ENCODE data around the gene GRPR.
"Not testable (repeated sequence)": the region's sequence is repeated elsewhere in the genome, so short reads cannot be mapped to it uniquely, and the experiment has no call there.

The GRPR gene

DNA sequence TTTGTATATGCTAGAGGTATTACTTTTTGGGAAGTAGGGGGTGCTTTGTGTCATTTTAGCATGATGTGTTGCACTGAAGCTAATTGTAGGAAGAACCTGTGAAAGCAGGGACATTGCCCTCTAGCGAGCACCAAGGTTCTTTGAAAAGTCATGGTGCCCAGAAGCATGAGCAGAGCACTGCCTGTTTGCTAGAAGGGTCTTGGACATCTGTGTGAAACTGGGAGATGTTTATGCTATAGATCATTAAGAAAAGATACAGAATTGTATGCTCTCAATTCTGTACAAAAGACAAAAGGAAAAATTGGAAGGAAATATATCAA, 14.7 kb downstream of the GRPR start:
- H3K27ac ChIP-seq (ENCODE audit: low read length), result no peak overlapping the region

GRCh38 chrX:16140448-16140847, 17.1 kb downstream of the GRPR start:
- Histone ChIP-seq H3K27ac (ENCODE audit: low read length) (no peak overlapping the region), H3K9me3 (ENCODE audit: control insufficient read depth in 1 of 2, low read length in 2 of 2) (no peaks in the 10 kb centered on the region), H3K36me3 (ENCODE audit: control insufficient read depth in 1 of 2, insufficient read depth in 2 of 2, low read length in 2 of 2) (no peaks in the 10 kb centered on the region), H3K4me3 (ENCODE audit: low read depth in 1 of 2, low read length in 2 of 2) (no peak overlapping the region), H3K27me3 (ENCODE audit: low read depth, low read length) (no peaks in the 10 kb centered on the region), H3K4me1 (ENCODE audit: control insufficient read depth in 1 of 2, insufficient read depth in 2 of 2, low read length in 2 of 2) (no peaks in the 10 kb centered on the region)

More for the DNA sequence above, 14.7 kb downstream of the GRPR start:
- Histone ChIP-seq H3K9me3 (ENCODE audit: control insufficient read depth in 1 of 2, low read length in 2 of 2) (no peaks in the 10 kb centered on the region), H3K27me3 (ENCODE audit: low read depth, low read length) (no peaks in the 10 kb centered on the region), H3K36me3 (ENCODE audit: control insufficient read depth in 1 of 2, insufficient read depth in 2 of 2, low read length in 2 of 2) (no peaks in the 10 kb centered on the region), H3K4me1 (ENCODE audit: control insufficient read depth in 1 of 2, insufficient read depth in 2 of 2, low read length in 2 of 2) (no peaks in the 10 kb centered on the region), H3K4me3 (ENCODE audit: low read depth in 1 of 2, low read length in 2 of 2) (no peak overlapping the region)

DNA sequence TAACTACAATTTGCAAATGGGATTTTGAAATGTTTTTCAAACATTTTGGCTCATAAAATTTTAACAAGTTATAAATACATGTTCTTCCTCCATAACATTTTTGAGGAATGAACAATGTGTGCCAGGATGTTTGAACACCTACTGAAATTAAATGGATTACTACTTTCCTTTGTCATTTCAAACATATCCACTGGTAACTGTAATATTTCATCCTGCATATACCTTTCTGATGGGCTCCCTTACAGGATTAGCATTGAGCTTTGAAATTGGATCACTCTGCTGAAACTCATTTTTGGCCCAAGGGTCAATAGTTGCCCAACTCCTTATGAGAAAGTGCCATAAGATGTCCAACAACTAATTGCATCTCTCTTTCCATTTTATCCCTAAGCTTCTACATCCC, 17.6 kb downstream of the GRPR start:
- H3K27ac ChIP-seq (ENCODE audit: low read length), result no peak overlapping the region
- H3K4me1 ChIP-seq (ENCODE audit: control insufficient read depth in 1 of 2, insufficient read depth in 2 of 2, low read length in 2 of 2), result no peaks in the 10 kb centered on the region
- H3K4me3 ChIP-seq (ENCODE audit: low read depth in 1 of 2, low read length in 2 of 2), result no peak overlapping the region
- H3K27me3 ChIP-seq (ENCODE audit: low read depth, low read length), result no peaks in the 10 kb centered on the region
- H3K9me3 ChIP-seq (ENCODE audit: control insufficient read depth in 1 of 2, low read length in 2 of 2), result no peaks in the 10 kb centered on the region
- no peaks in the 10 kb centered on the region for H3K36me3 ChIP-seq (ENCODE audit: control insufficient read depth in 1 of 2, insufficient read depth in 2 of 2, low read length in 2 of 2)

GRCh38 chrX:16141422-16142245, 18.3 kb downstream of the GRPR start:
- H3K36me3 ChIP-seq (ENCODE audit: control insufficient read depth in 1 of 2, insufficient read depth in 2 of 2, low read length in 2 of 2), result no peaks in the 10 kb centered on the region
- no peaks in the 10 kb centered on the region for H3K4me1 ChIP-seq (ENCODE audit: control insufficient read depth in 1 of 2, insufficient read depth in 2 of 2, low read length in 2 of 2)
- H3K27ac ChIP-seq (ENCODE audit: low read length), result no peak overlapping the region
- no peaks in the 10 kb centered on the region for H3K27me3 ChIP-seq (ENCODE audit: low read depth, low read length)
- H3K9me3 ChIP-seq (ENCODE audit: control insufficient read depth in 1 of 2, low read length in 2 of 2), result no peaks in the 10 kb centered on the region
- H3K4me3 ChIP-seq (ENCODE audit: low read depth in 1 of 2, low read length in 2 of 2), result no peak overlapping the region

GRCh38 chrX:16142246-16142558, 18.8 kb downstream of the GRPR start:
- no peaks in the 10 kb centered on the region for H3K36me3 ChIP-seq (ENCODE audit: control insufficient read depth in 1 of 2, insufficient read depth in 2 of 2, low read length in 2 of 2)
- no peak overlapping the region for H3K4me3 ChIP-seq (ENCODE audit: low read depth in 1 of 2, low read length in 2 of 2)
- no peaks in the 10 kb centered on the region for H3K27me3 ChIP-seq (ENCODE audit: low read depth, low read length)
- no peaks in the 10 kb centered on the region for H3K4me1 ChIP-seq (ENCODE audit: control insufficient read depth in 1 of 2, insufficient read depth in 2 of 2, low read length in 2 of 2)
- H3K27ac ChIP-seq (ENCODE audit: low read length), result no peak overlapping the region
- no peaks in the 10 kb centered on the region for H3K9me3 ChIP-seq (ENCODE audit: control insufficient read depth in 1 of 2, low read length in 2 of 2)

DNA sequence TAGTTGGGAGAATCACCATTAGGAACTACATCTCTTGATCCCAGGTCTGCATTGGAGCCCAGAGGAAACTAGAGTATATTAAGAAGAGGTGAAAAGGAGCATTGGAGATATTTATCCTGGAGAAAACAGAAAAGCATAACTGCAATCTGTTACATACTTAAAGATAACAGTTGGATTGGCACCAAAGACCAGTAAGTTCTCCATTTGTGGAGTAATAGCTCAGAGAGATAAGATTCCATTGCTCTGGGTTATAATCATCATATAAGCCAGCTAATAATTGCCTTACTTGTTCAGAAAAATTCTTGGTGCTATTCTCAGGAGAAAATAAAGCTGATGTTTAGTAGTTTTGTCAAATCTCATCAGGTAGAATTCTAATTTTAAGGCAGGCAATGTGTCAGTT, 20.6 kb downstream of the GRPR start:
- Histone ChIP-seq H3K4me3 (ENCODE audit: low read depth in 1 of 2, low read length in 2 of 2) (no peak overlapping the region), H3K36me3 (ENCODE audit: control insufficient read depth in 1 of 2, insufficient read depth in 2 of 2, low read length in 2 of 2) (no peaks in the 10 kb centered on the region), H3K9me3 (ENCODE audit: control insufficient read depth in 1 of 2, low read length in 2 of 2) (no peaks in the 10 kb centered on the region), H3K27ac (ENCODE audit: low read length) (no peak overlapping the region), H3K4me1 (ENCODE audit: control insufficient read depth in 1 of 2, insufficient read depth in 2 of 2, low read length in 2 of 2) (no peaks in the 10 kb centered on the region), H3K27me3 (ENCODE audit: low read depth, low read length) (no peaks in the 10 kb centered on the region)

DNA sequence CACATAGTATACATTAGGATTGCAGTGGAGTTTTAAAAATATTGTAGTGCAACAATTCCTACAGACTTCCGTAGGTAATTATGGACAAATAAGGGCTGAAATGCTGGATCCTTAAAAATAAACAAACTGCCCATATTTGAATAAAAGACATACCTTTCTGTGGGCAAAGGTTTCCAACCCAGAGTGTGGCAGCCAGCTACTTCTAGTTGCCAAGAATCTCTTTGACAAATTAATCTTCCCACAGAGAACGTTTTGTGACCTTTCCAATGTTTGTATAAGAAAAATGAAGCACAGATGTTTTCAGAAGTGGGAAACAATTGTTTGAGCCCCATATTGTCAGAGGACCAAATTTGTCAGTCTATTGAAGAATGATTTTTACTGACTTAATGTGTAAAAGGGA, 21.1 kb downstream of the GRPR start:
- H3K27ac ChIP-seq (ENCODE audit: low read length), result no peak overlapping the region
- H3K4me3 ChIP-seq (ENCODE audit: low read depth in 1 of 2, low read length in 2 of 2), result no peak overlapping the region
- H3K36me3 ChIP-seq (ENCODE audit: control insufficient read depth in 1 of 2, insufficient read depth in 2 of 2, low read length in 2 of 2), result no peaks in the 10 kb centered on the region
- H3K4me1 ChIP-seq (ENCODE audit: control insufficient read depth in 1 of 2, insufficient read depth in 2 of 2, low read length in 2 of 2), result no peaks in the 10 kb centered on the region
- no peaks in the 10 kb centered on the region for H3K9me3 ChIP-seq (ENCODE audit: control insufficient read depth in 1 of 2, low read length in 2 of 2)
- H3K27me3 ChIP-seq (ENCODE audit: low read depth, low read length), result no peaks in the 10 kb centered on the region

- H3K9me3 ChIP-seq (ENCODE audit: control insufficient read depth in 1 of 2, low read length in 2 of 2); H3K4me1 ChIP-seq (ENCODE audit: control insufficient read depth in 1 of 2, insufficient read depth in 2 of 2, low read length in 2 of 2); H3K27ac ChIP-seq (ENCODE audit: low read length); H3K4me3 ChIP-seq (ENCODE audit: low read depth in 1 of 2, low read length in 2 of 2); H3K27me3 ChIP-seq (ENCODE audit: low read depth, low read length); H3K36me3 ChIP-seq (ENCODE audit: control insufficient read depth in 1 of 2, insufficient read depth in 2 of 2, low read length in 2 of 2): not testable (repeated sequence)
Measured at GRCh38 chrX:16145093-16145492, 21.7 kb downstream of the GRPR start.

GRCh38 chrX:16145656-16146055, 22.3 kb downstream of the GRPR start:
- Histone ChIP-seq H3K4me1 (ENCODE audit: control insufficient read depth in 1 of 2, insufficient read depth in 2 of 2, low read length in 2 of 2) (no peaks in the 10 kb centered on the region), H3K27me3 (ENCODE audit: low read depth, low read length) (no peaks in the 10 kb centered on the region), H3K9me3 (ENCODE audit: control insufficient read depth in 1 of 2, low read length in 2 of 2) (no peaks in the 10 kb centered on the region), H3K36me3 (ENCODE audit: control insufficient read depth in 1 of 2, insufficient read depth in 2 of 2, low read length in 2 of 2) (no peaks in the 10 kb centered on the region), H3K4me3 (ENCODE audit: low read depth in 1 of 2, low read length in 2 of 2) (no peak overlapping the region), H3K27ac (ENCODE audit: low read length) (no peak overlapping the region)

DNA sequence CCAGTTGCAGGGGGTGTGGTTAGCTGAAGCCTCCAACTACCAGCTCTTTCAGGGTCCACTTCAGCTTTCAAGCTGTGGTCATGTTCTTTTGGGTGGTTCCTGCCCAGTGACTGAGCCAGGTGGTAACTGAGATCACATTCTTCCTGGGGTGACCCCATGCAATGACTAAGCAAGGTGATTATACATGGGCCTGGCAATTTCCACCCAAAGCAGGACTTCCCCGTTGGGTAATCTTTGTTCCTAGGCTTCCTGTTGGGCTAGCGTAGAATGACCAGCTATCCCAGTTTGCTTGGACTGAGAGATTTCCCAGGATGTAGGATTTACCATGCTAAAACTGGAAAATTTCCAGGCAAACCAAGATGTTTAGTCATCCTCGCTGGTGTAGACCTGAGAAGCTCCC, 25.5 kb downstream of the GRPR start:
- no peaks in the 10 kb centered on the region for H3K36me3 ChIP-seq (ENCODE audit: control insufficient read depth in 1 of 2, insufficient read depth in 2 of 2, low read length in 2 of 2)
- H3K4me3 ChIP-seq (ENCODE audit: low read depth in 1 of 2, low read length in 2 of 2), result no peak overlapping the region
- H3K27ac ChIP-seq (ENCODE audit: low read length), result no peak overlapping the region
- H3K9me3 ChIP-seq (ENCODE audit: control insufficient read depth in 1 of 2, low read length in 2 of 2), result no peaks in the 10 kb centered on the region
- H3K4me1 ChIP-seq (ENCODE audit: control insufficient read depth in 1 of 2, insufficient read depth in 2 of 2, low read length in 2 of 2), result no peaks in the 10 kb centered on the region
- H3K27me3 ChIP-seq (ENCODE audit: low read depth, low read length), result no peaks in the 10 kb centered on the region

GRCh38 chrX:16155581-16156096, 32.3 kb downstream of the GRPR start:
- Histone ChIP-seq H3K27me3 (ENCODE audit: low read depth, low read length) (no peaks in the 10 kb centered on the region), H3K4me1 (ENCODE audit: control insufficient read depth in 1 of 2, insufficient read depth in 2 of 2, low read length in 2 of 2) (no peaks in the 10 kb centered on the region), H3K4me3 (ENCODE audit: low read depth in 1 of 2, low read length in 2 of 2) (no peak overlapping the region), H3K9me3 (ENCODE audit: control insufficient read depth in 1 of 2, low read length in 2 of 2) (no peaks in the 10 kb centered on the region), H3K27ac (ENCODE audit: low read length) (no peak overlapping the region), H3K36me3 (ENCODE audit: control insufficient read depth in 1 of 2, insufficient read depth in 2 of 2, low read length in 2 of 2) (no peaks in the 10 kb centered on the region)

DNA sequence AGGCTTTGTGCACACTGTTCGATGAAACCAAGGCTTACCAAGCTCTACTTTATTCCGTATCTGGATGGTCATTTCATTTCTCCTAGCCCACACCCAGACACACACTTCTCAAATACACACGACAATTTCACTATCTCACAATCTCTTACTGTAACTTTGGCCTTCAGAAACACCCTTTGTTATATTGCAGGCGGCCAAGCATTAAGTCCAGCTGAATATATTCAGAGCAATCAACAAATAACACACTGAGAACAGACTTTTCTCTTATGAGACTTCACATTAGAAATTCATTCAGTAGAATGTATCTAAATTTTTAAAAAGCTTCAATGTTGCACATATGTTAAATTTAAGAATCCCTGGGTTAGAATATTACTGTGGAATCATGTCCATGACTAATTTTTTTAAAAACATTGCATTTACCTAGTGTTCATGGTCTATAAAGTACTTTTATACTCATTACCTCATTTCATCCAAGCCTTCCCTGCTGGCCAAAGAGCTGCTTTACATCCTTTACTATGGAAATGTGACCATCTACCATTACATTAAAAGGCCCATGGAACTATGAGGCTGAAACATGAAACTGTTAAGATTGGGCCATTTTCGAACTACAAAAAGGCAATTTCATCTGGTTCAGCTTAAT, 33.4 kb downstream of the GRPR start:
- Histone ChIP-seq H3K27ac (ENCODE audit: low read length) (no peak overlapping the region), H3K27me3 (ENCODE audit: low read depth, low read length) (no peaks in the 10 kb centered on the region), H3K36me3 (ENCODE audit: control insufficient read depth in 1 of 2, insufficient read depth in 2 of 2, low read length in 2 of 2) (no peaks in the 10 kb centered on the region), H3K9me3 (ENCODE audit: control insufficient read depth in 1 of 2, low read length in 2 of 2) (no peaks in the 10 kb centered on the region), H3K4me3 (ENCODE audit: low read depth in 1 of 2, low read length in 2 of 2) (no peak overlapping the region), H3K4me1 (ENCODE audit: control insufficient read depth in 1 of 2, insufficient read depth in 2 of 2, low read length in 2 of 2) (no peaks in the 10 kb centered on the region)

Measured in muscle layer of duodenum (tissue), 2 donors.